GM12878 (cell line): ENCODE data around the gene NSMCE1. TPM values are rescaled to one million over a fixed set of nuclear protein-coding genes. Genes with fewer than 3 reads are reported as not detected.

Experiments used
- ATAC-seq: fragments of 200-7000 bp; cut with Tn5 transposase; 3 replicates; pipeline ENCODE4 v1.9.1; 2020; ENCODE audit warnings: mild to moderate bottlenecking, moderate library complexity
- BruUV-seq: library from RNA; stranded (reverse); fragments of 400-500 nt; replicated peaks from 2 replicates; lab custom pipeline; 2021; lab: Mats Ljungman, UMichigan
- CTCF ChIA-PET: fragments of 300-600 bp; sonication (Branson Sonifier 250); formaldehyde crosslinking; extraction: SDS; loops from one replicate; lab custom pipeline; 2021; ENCODE audit warnings: inconsistent platforms; lab: Yijun Ruan, JAX
- POLR2A ChIA-PET: fragments of 350-600 bp; formaldehyde crosslinking; extraction: SDS; loops from one replicate; lab custom pipeline; 2021; ENCODE audit warnings: inconsistent platforms; lab: Charles Lee
- RAD21 ChIA-PET: fragments of 300-600 bp; sonication (Branson Sonifier 250); formaldehyde crosslinking; loops from one replicate; lab custom pipeline; 2023; ENCODE audit warnings: antibody characterized with exemption; ENCODE audit not compliant: unreplicated experiment; lab: Charles Lee
- SMC1A ChIA-PET: fragments of 300-600 bp; sonication (Branson Sonifier 250); formaldehyde crosslinking; loops from one replicate; lab custom pipeline; 2023; ENCODE audit not compliant: unreplicated experiment, uncharacterized antibody; lab: Charles Lee
- DNase-seq: peaks from one replicate; pipeline ENCODE4 v3.0.0-alpha.2; 2011; ENCODE audit warnings: low read depth, low spot score
- FAIRE-seq: peaks from 3 replicates; lab custom pipeline; 2011; peaks lifted over from hg19 to GRCh38; lab: Jason Lieb, UNC
- H2AFZ ChIP-seq: 2 replicates; pipeline ENCODE4 v1.6.0; 2011; ENCODE audit warnings: low read depth, low read length, control low read depth; ENCODE audit not compliant: control insufficient read depth
- H3K27ac ChIP-seq: 2 replicates; pipeline ENCODE4 v1.5.1; 2011; ENCODE audit warnings: control low read depth; ENCODE audit not compliant: control insufficient read depth, insufficient read depth
- H3K27me3 ChIP-seq, 2 experiments: replicated peaks in 1 of 2; 2 replicates each; pipeline versions ENCODE4 v1.6.0 to v1.6.1; 2011; ENCODE audit warnings: low read length in 1 of 2; ENCODE audit not compliant: control insufficient read depth in 2 of 2, insufficient read depth in 2 of 2
- H3K36me3 ChIP-seq, 2 experiments: 2 replicates each; pipeline ENCODE4 v1.5.1; 2011; ENCODE audit warnings: low read length in 1 of 2; ENCODE audit not compliant: control insufficient read depth in 2 of 2, insufficient read depth in 2 of 2
- H3K4me1 ChIP-seq: 2 replicates; pipeline ENCODE4 v1.6.1; 2011; ENCODE audit warnings: mild to moderate bottlenecking, low read length, moderate library complexity, mixed read lengths; ENCODE audit not compliant: control insufficient read depth, insufficient read depth
- H3K4me2 ChIP-seq: 2 replicates; pipeline ENCODE4 v1.6.0; 2011; ENCODE audit warnings: control low read depth; ENCODE audit not compliant: control insufficient read depth, insufficient read depth
- H3K4me3 ChIP-seq: fragments of 200-600 bp; sonication (generic); 2 replicates; pipeline ENCODE4 v1.5.1; 2016
- H3K79me2 ChIP-seq: 2 replicates; pipeline ENCODE4 v1.6.0; 2011; ENCODE audit warnings: low read length; ENCODE audit not compliant: control insufficient read depth, insufficient read depth
- H3K9ac ChIP-seq: 2 replicates; pipeline ENCODE4 v1.8.0; 2011; ENCODE audit warnings: low read length, control low read depth, mixed read lengths; ENCODE audit not compliant: control insufficient read depth, insufficient read depth
- H3K9me3 ChIP-seq: replicated peaks from 3 replicates; pipeline ENCODE4 v1.5.1; 2011; ENCODE audit warnings: mild to moderate bottlenecking, low read length; ENCODE audit not compliant: control insufficient read depth, insufficient read depth
- H4K20me1 ChIP-seq: 2 replicates; pipeline ENCODE4 v1.6.0; 2011; ENCODE audit not compliant: control insufficient read depth, insufficient read depth
- CEBPZ ChIP-seq: fragments of 150-350 bp; IDR thresholded peaks from 2 replicates; pipeline ENCODE4 v1.6.1; 2016; ENCODE audit warnings: low read depth, low read length
- IKZF2 ChIP-seq, 2 experiments: fragments of 450-650 bp; IDR thresholded peaks; 2 replicates each; pipeline ENCODE4 v1.6.1; 2017; ENCODE audit warnings: mild to moderate bottlenecking in 2 of 2, moderate library complexity in 2 of 2
- JUND ChIP-seq: IDR thresholded peaks from 2 replicates; pipeline ENCODE4 v1.6.1; 2012; ENCODE audit warnings: low read depth, mild to moderate bottlenecking, low read length, improper control_type of control experiment, moderate library complexity
- KAT2A ChIP-seq: conservative IDR thresholded peaks from 2 replicates; pipeline ENCODE4 v1.6.1; 2011; ENCODE audit warnings: low read depth, low read length; ENCODE audit not compliant: control insufficient read depth
- MTA2 ChIP-seq: fragments of 450-650 bp; IDR thresholded peaks from 2 replicates; pipeline ENCODE4 v1.6.1; 2016; ENCODE audit warnings: low read depth, mild to moderate bottlenecking, moderate library complexity
- NBN ChIP-seq: fragments of 450-650 bp; IDR thresholded peaks from 2 replicates; pipeline ENCODE4 v1.6.1; 2016
- PBX3 ChIP-seq: IDR thresholded peaks from 2 replicates; pipeline ENCODE4 v1.6.1; 2011; ENCODE audit warnings: mild to moderate bottlenecking, low read depth, low read length, moderate library complexity; ENCODE audit not compliant: insufficient replicate concordance
- POLR2A ChIP-seq: IDR thresholded peaks from 2 replicates; pipeline ENCODE4 v1.6.1; 2011; ENCODE audit warnings: low read depth, mild to moderate bottlenecking, low read length
- SKIL ChIP-seq: fragments of 450-650 bp; IDR thresholded peaks from 2 replicates; pipeline ENCODE4 v1.6.1; 2017; ENCODE audit warnings: mild to moderate bottlenecking, low read depth, inconsistent platforms; ENCODE audit not compliant: poor library complexity, severe bottlenecking
- TBL1XR1 ChIP-seq: IDR thresholded peaks from 2 replicates; pipeline ENCODE4 v1.6.1; 2012; ENCODE audit warnings: low read depth, low read length, improper control_type of control experiment
- YY1 ChIP-seq: IDR thresholded peaks from 2 replicates; pipeline ENCODE4 v1.6.1; 2011; ENCODE audit warnings: low read depth, mild to moderate bottlenecking, low read length
- ZNF274 ChIP-seq: IDR thresholded peaks from one replicate; pipeline ENCODE4 v1.8.0; 2011; ENCODE audit not compliant: insufficient read length, insufficient read depth
- WGBS: methylation state at CpG from one replicate; pipeline ENCODE4 v1.1.6; 2016; ENCODE audit warnings: low lambda C conversion rate; ENCODE audit not compliant: insufficient replicate concordance, insufficient coverage; ENCODE audit errors: missing lambda C conversion rate; 5-methylcytosine and 5-hydroxymethylcytosine counted together
- in situ Hi-C: fragments of 300-500 bp; cut with MboI; formaldehyde crosslinking; loops from 9 replicates; pipeline ENCODE4 v1.14.3; 2018; ENCODE audit warnings: mixed read lengths
- intact Hi-C: fragments of 100-400 bp; cut with micrococcal nuclease; formaldehyde crosslinking; loops from one replicate; pipeline ENCODE4 v1.14.2; 2022; ENCODE audit not compliant: unreplicated experiment
- polyA plus RNA-seq, 11 experiments: library from polyadenylated mRNA; depleted of rRNA in 4 of 11; unstranded in 6 of 11; stranded (reverse) in 5 of 11; fragments of >200 nt; fragmentation: Nextera tagmentation in 4 of 11; fragmentation: Illumina TruSeq in 1 of 11; extraction: Ambion mirVana in 4 of 11; extraction: Trizol in 1 of 11; gene quantifications; 1 replicate in 1 of 11; 2 replicates in 10 of 11; pipeline versions ENCODE4 v1.2.1 to v1.2.3, GENCODE V29; 2011 to 2016; ENCODE audit warnings: inconsistent platforms in 2 of 11, missing spikeins in 2 of 11, low read depth in 1 of 11
- total RNA-seq, 4 experiments: library from RNA; depleted of rRNA in 3 of 4; stranded (reverse); fragments of >200 nt in 3 of 4; fragmentation: Illumina TruSeq in 1 of 4; extraction: Trizol in 1 of 4; gene quantifications; 2 replicates each; pipeline versions ENCODE4 v1.2.1 to v1.2.3, GENCODE V29; 2013 to 2021
- TF ChIP-seq, protein P1 (sequence below): IDR thresholded peaks from 2 replicates; pipeline ENCODE4 v1.6.1; 2011; ENCODE audit warnings: borderline replicate concordance, low read depth, mild to moderate bottlenecking, moderate library complexity, mixed read lengths, low read length; ENCODE audit not compliant: insufficient read depth; ENCODE audit errors: extremely low read length

The NSMCE1 gene
- total and polyA plus RNA-seq, 10 of the 15 experiments (the other 5 are each of a cell fraction or from before 2014, with no cell fraction given), result 54.0 to 214 (median 71.4) TPM

DNA sequence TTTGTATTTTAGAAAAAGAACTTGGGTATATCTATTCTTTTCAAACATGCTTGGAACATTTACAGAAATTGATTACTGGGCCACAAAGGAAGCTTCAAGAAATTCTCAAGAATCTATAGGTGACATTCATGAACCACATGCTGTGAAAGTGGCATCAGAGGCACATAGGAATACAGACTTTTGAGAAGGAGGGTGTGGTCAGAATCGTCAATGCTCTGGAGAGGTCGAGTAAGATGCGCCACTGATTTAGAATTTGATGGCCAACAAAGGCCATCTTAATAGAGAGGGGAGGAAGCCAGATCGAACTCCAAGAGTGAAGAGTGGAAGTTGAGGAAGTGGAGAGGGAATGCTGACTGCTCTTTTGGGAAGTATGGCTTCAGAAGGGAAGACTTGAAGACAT, 3.5 kb upstream of the NSMCE1 start:
- H3K27me3 ChIP-seq, result no peaks in the 10 kb centered on the region
- no peak overlapping the region for H3K27ac ChIP-seq
- FAIRE-seq (no peak), DNase-seq (no peak), ATAC-seq (no peak)
- ChIA-PET RAD21 (interaction anchor here (4.4 to 8.9 kb wide), 2 partner anchors 18 to 36 kb away, joined by 40 to 105 read pairs; no protein-coding TSS in a partner anchor), SMC1A (interaction anchor here (1.6 to 12.4 kb wide), 6 partner anchors 9 to 46 kb away, joined by 5 to 178 read pairs (median 58); no protein-coding TSS in a partner anchor), POLR2A (interaction anchor here (2.1 to 5.6 kb wide), 2 partner anchors 35 to 45 kb away, joined by 9 to 34 read pairs; no protein-coding TSS in a partner anchor), CTCF (interaction anchor here (0.9 to 10.7 kb wide), 3 partner anchors 36 to 83 kb away, joined by 3 to 121 read pairs (median 3); no protein-coding TSS in a partner anchor)
- no peaks in the 10 kb centered on the region for H4K20me1 ChIP-seq
- peaks cover 7% of the 10 kb centered on the region for H3K79me2 ChIP-seq
- no peak overlapping the region for H3K4me2 ChIP-seq
- no TSS peak for BruUV-seq
- no peaks in the 10 kb centered on the region for H3K9me3 ChIP-seq
- intact Hi-C loops, result no loop called here
- WGBS, result 60% methylated on average over 4 of the region's 4 CpGs
- no peak overlapping the region for H3K9ac ChIP-seq
- peaks cover 16% of the 10 kb centered on the region for H3K4me1 ChIP-seq
- no peaks in the 10 kb centered on the region for H3K36me3 ChIP-seq
- in situ Hi-C loops, result no loop called here
- H3K4me3 ChIP-seq, result no peak overlapping the region
- H2AFZ ChIP-seq, result no peak overlapping the region
- no peak for TF ChIP-seq YY1
- no peak for TF ChIP-seq MTA2
- TF ChIP-seq CEBPZ, result no peak
- TF ChIP-seq SKIL, result no peak
- TF ChIP-seq ZNF274, result no peak
- TF ChIP-seq JUND, result no peak
- TF ChIP-seq TBL1XR1, result no peak
- TF ChIP-seq, protein P1, sequence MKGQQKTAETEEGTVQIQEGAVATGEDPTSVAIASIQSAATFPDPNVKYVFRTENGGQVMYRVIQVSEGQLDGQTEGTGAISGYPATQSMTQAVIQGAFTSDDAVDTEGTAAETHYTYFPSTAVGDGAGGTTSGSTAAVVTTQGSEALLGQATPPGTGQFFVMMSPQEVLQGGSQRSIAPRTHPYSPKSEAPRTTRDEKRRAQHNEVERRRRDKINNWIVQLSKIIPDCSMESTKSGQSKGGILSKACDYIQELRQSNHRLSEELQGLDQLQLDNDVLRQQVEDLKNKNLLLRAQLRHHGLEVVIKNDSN, result no peak
- TF ChIP-seq POLR2A, result no peak
- no peak for TF ChIP-seq PBX3
- no peak for TF ChIP-seq IKZF2 (IDR thresholded peaks at IDR 0.05)
- no peak for TF ChIP-seq NBN
- TF ChIP-seq KAT2A, result no peak
